Measurements from ENCODE around the gene GIMAP2.

- TF ChIP-seq CTCF (IDR thresholded peaks at IDR 0.05): no peak
- no peak for TF ChIP-seq POLR2A (IDR thresholded peaks at IDR 0.05)
These were observed at the start of gene GIMAP2 for GRCh38 chr7:150685219-150686029.

Measured in sigmoid colon (tissue), 3 donors.